SK-N-SH (cell line): ENCODE measurements around the gene HDAC2.

ENCODE experiments used
- FOSL2 ChIP-seq: IDR thresholded peaks from 2 replicates; pipeline ENCODE4 v1.4.0; 2012; ENCODE audit warnings: low read depth, mild to moderate bottlenecking, moderate library complexity, borderline replicate concordance
- SIN3A ChIP-seq: IDR thresholded peaks from 2 replicates; pipeline ENCODE4 v1.6.1; 2012; ENCODE audit warnings: low read depth, mild to moderate bottlenecking, low read length, moderate library complexity, borderline replicate concordance
- TF ChIP-seq, protein P1 (sequence below): fragments of 200-600 bp; sonication (generic); IDR thresholded peaks from 2 replicates; pipeline ENCODE4 v1.6.1; 2017; ENCODE audit warnings: antibody characterized with exemption, mild to moderate bottlenecking, moderate library complexity
- TF ChIP-seq, protein P2 (sequence below): IDR thresholded peaks from 2 replicates; pipeline ENCODE4 v1.6.1; 2012; ENCODE audit warnings: mild to moderate bottlenecking, low read depth, low read length, moderate library complexity
- TF ChIP-seq, protein P3 (sequence below): IDR thresholded peaks from 2 replicates; pipeline ENCODE4 v1.4.0; 2012; ENCODE audit warnings: low read depth, borderline replicate concordance
- TF ChIP-seq, protein P4 (sequence below): IDR thresholded peaks from 2 replicates; pipeline ENCODE4 v1.4.0; 2012; ENCODE audit warnings: low read depth

DNA sequence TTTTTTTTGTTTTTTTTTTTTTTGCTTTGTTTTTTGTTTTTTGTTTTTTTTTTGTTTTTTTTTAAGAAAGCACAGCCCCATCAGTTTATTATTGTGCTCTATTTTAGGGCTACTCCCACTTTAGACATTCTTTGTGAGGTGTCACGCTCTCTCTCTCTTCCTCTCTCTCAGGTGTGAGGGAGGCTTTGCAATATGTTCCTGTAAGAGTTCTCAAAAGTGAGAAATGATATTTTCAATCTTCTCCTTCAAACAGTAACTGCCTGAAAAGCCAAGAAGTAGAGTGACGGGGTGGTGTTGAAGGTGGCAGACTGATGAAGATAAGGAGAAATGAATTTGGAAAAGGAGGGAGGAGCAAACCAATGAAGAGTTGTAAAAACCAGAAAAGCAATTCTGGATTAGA is 28.3 kb upstream of the HDAC2 start:
- TF ChIP-seq FOSL2: no peak
- TF ChIP-seq, protein P1, sequence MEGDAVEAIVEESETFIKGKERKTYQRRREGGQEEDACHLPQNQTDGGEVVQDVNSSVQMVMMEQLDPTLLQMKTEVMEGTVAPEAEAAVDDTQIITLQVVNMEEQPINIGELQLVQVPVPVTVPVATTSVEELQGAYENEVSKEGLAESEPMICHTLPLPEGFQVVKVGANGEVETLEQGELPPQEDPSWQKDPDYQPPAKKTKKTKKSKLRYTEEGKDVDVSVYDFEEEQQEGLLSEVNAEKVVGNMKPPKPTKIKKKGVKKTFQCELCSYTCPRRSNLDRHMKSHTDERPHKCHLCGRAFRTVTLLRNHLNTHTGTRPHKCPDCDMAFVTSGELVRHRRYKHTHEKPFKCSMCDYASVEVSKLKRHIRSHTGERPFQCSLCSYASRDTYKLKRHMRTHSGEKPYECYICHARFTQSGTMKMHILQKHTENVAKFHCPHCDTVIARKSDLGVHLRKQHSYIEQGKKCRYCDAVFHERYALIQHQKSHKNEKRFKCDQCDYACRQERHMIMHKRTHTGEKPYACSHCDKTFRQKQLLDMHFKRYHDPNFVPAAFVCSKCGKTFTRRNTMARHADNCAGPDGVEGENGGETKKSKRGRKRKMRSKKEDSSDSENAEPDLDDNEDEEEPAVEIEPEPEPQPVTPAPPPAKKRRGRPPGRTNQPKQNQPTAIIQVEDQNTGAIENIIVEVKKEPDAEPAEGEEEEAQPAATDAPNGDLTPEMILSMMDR: no peak
- TF ChIP-seq, protein P2, sequence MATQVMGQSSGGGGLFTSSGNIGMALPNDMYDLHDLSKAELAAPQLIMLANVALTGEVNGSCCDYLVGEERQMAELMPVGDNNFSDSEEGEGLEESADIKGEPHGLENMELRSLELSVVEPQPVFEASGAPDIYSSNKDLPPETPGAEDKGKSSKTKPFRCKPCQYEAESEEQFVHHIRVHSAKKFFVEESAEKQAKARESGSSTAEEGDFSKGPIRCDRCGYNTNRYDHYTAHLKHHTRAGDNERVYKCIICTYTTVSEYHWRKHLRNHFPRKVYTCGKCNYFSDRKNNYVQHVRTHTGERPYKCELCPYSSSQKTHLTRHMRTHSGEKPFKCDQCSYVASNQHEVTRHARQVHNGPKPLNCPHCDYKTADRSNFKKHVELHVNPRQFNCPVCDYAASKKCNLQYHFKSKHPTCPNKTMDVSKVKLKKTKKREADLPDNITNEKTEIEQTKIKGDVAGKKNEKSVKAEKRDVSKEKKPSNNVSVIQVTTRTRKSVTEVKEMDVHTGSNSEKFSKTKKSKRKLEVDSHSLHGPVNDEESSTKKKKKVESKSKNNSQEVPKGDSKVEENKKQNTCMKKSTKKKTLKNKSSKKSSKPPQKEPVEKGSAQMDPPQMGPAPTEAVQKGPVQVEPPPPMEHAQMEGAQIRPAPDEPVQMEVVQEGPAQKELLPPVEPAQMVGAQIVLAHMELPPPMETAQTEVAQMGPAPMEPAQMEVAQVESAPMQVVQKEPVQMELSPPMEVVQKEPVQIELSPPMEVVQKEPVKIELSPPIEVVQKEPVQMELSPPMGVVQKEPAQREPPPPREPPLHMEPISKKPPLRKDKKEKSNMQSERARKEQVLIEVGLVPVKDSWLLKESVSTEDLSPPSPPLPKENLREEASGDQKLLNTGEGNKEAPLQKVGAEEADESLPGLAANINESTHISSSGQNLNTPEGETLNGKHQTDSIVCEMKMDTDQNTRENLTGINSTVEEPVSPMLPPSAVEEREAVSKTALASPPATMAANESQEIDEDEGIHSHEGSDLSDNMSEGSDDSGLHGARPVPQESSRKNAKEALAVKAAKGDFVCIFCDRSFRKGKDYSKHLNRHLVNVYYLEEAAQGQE: no peak
- no peak for TF ChIP-seq SIN3A
- TF ChIP-seq, protein P3, sequence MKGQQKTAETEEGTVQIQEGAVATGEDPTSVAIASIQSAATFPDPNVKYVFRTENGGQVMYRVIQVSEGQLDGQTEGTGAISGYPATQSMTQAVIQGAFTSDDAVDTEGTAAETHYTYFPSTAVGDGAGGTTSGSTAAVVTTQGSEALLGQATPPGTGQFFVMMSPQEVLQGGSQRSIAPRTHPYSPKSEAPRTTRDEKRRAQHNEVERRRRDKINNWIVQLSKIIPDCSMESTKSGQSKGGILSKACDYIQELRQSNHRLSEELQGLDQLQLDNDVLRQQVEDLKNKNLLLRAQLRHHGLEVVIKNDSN: no peak
- TF ChIP-seq, protein P4, sequence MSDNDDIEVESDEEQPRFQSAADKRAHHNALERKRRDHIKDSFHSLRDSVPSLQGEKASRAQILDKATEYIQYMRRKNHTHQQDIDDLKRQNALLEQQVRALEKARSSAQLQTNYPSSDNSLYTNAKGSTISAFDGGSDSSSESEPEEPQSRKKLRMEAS: no peak
